ENCODE measurements around the gene AFDN. TPM values are rescaled to one million over a fixed set of nuclear protein-coding genes. Genes with fewer than 3 reads are reported as not detected.

AFDN gene
- total RNA-seq, 1 experiment from 2014 or later, result 182 TPM

DNA sequence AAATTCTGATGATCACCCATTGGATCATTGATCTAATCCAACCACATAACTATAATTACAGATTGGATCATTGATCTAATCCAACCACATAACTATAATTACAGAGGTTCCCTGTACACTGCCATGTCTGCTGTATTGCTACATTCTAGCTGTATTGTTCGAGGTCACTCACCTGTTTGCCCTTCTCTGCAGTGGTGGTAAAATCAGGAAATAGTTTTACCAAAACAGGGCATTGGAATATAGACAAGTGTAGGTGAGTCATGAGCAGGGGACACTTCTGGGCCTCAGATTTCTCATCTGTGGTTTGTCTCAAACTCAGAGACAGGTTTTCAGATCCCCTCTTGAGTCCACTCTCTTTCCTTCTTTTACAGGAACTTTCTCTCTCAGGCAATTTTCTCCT lies 9.0 kb upstream of the AFDN start:
- DNase-seq (ENCODE audit: low spot score), result no peak
- Mint-ChIP-seq H3K4me1 (peaks cover 30% of the 10 kb centered on the region), H3K36me3 (peaks cover 3% of the 10 kb centered on the region; the same call in 1 of the 2 replicates), H3K27ac (peak overlapping the region; percentile 79), H3K4me3 (no peak overlapping the region), H3K9me3 (no peaks in the 10 kb centered on the region), H3K27me3 (ENCODE audit: low read depth) (no peaks in the 10 kb centered on the region)
- ChIA-PET CTCF (interaction anchor here (0.9 kb wide), 1 partner anchor 10 kb away, joined by 3 read pairs; no protein-coding TSS in a partner anchor), POLR2A (no interaction called here)
- no peak for TF ChIP-seq OVOL2 (CRISPR knock-in tag; IDR thresholded peaks at IDR 0.05; ENCODE audit: borderline replicate concordance)
- TF ChIP-seq, protein P1, sequence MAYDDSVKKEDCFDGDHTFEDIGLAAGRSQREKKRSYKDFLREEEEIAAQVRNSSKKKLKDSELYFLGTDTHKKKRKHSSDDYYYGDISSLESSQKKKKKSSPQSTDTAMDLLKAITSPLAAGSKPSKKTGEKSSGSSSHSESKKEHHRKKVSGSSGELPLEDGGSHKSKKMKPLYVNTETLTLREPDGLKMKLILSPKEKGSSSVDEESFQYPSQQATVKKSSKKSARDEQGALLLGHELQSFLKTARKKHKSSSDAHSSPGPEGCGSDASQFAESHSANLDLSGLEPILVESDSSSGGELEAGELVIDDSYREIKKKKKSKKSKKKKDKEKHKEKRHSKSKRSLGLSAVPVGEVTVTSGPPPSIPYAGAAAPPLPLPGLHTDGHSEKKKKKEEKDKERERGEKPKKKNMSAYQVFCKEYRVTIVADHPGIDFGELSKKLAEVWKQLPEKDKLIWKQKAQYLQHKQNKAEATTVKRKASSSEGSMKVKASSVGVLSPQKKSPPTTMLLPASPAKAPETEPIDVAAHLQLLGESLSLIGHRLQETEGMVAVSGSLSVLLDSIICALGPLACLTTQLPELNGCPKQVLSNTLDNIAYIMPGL (CRISPR knock-in tag; IDR thresholded peaks at IDR 0.05), result no peak
- TF ChIP-seq ZNF317 (CRISPR knock-in tag; IDR thresholded peaks at IDR 0.05; ENCODE audit: borderline replicate concordance, low read depth), result no peak
- no peak for TF ChIP-seq CBFB (CRISPR knock-in tag; IDR thresholded peaks at IDR 0.05; ENCODE audit: low read depth)
- no peak; the same call in 1 of the 2 replicates for ATAC-seq

DNA sequence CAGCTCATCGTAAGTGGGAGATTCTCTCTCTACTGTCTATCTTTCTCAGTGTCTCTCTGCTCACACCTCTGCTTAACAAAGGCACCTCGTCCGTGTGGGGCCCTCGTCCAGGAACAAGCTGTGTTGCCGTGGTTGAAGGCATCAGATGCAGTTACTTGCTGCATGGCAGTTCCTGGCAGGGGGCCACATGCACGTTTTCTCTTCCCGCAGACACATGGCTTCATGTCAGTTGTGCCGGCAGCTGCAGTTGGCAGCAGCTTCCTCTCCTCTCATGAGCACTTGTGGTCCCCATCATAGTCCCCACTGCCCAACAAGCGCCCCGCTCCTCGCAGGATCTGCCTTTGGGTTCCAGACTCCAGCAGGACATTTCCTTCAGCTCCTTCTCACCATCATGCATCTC lies 7.1 kb upstream of the AFDN start:
- Mint-ChIP-seq H3K9me3 (no peaks in the 10 kb centered on the region), H3K36me3 (peaks cover 10% of the 10 kb centered on the region), H3K27me3 (ENCODE audit: low read depth) (no peaks in the 10 kb centered on the region), H3K4me3 (no peak overlapping the region), H3K27ac (no peak overlapping the region), H3K4me1 (peaks cover 32% of the 10 kb centered on the region)
- CTCF ChIA-PET, result no interaction called here
- DNase-seq (ENCODE audit: low spot score) (no peak), ATAC-seq (no peak)
- POLR2A ChIA-PET, result interaction anchor here (0.7 to 1.3 kb wide), 2 partner anchors 24 to 36 kb away, joined by 3 to 4 read pairs; no protein-coding TSS in a partner anchor
- TF ChIP-seq, protein P2, sequence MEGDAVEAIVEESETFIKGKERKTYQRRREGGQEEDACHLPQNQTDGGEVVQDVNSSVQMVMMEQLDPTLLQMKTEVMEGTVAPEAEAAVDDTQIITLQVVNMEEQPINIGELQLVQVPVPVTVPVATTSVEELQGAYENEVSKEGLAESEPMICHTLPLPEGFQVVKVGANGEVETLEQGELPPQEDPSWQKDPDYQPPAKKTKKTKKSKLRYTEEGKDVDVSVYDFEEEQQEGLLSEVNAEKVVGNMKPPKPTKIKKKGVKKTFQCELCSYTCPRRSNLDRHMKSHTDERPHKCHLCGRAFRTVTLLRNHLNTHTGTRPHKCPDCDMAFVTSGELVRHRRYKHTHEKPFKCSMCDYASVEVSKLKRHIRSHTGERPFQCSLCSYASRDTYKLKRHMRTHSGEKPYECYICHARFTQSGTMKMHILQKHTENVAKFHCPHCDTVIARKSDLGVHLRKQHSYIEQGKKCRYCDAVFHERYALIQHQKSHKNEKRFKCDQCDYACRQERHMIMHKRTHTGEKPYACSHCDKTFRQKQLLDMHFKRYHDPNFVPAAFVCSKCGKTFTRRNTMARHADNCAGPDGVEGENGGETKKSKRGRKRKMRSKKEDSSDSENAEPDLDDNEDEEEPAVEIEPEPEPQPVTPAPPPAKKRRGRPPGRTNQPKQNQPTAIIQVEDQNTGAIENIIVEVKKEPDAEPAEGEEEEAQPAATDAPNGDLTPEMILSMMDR (IDR thresholded peaks at IDR 0.05), result no peak
- TF ChIP-seq JUN (CRISPR knock-in tag; IDR thresholded peaks at IDR 0.05), result no peak
- no peak for TF ChIP-seq NR2C2 (CRISPR knock-in tag; IDR thresholded peaks at IDR 0.05)
- TF ChIP-seq, protein P3, sequence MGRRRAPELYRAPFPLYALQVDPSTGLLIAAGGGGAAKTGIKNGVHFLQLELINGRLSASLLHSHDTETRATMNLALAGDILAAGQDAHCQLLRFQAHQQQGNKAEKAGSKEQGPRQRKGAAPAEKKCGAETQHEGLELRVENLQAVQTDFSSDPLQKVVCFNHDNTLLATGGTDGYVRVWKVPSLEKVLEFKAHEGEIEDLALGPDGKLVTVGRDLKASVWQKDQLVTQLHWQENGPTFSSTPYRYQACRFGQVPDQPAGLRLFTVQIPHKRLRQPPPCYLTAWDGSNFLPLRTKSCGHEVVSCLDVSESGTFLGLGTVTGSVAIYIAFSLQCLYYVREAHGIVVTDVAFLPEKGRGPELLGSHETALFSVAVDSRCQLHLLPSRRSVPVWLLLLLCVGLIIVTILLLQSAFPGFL (CRISPR knock-in tag; IDR thresholded peaks at IDR 0.05; ENCODE audit: borderline replicate concordance), result no peak
- TF ChIP-seq SMAD4 (CRISPR knock-in tag; IDR thresholded peaks at IDR 0.05), result no peak
- no peak for TF ChIP-seq ZNF317 (CRISPR knock-in tag; IDR thresholded peaks at IDR 0.05; ENCODE audit: borderline replicate concordance, low read depth)
- TF ChIP-seq, protein P4, sequence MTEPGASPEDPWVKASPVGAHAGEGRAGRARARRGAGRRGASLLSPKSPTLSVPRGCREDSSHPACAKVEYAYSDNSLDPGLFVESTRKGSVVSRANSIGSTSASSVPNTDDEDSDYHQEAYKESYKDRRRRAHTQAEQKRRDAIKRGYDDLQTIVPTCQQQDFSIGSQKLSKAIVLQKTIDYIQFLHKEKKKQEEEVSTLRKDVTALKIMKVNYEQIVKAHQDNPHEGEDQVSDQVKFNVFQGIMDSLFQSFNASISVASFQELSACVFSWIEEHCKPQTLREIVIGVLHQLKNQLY (CRISPR knock-in tag; IDR thresholded peaks at IDR 0.05), result no peak
- TF ChIP-seq, protein P5, sequence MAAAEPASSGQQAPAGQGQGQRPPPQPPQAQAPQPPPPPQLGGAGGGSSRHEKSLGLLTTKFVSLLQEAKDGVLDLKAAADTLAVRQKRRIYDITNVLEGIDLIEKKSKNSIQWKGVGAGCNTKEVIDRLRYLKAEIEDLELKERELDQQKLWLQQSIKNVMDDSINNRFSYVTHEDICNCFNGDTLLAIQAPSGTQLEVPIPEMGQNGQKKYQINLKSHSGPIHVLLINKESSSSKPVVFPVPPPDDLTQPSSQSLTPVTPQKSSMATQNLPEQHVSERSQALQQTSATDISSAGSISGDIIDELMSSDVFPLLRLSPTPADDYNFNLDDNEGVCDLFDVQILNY (CRISPR knock-in tag; IDR thresholded peaks at IDR 0.05), result no peak
- TF ChIP-seq, protein P1 (CRISPR knock-in tag; IDR thresholded peaks at IDR 0.05), result no peak
- TF ChIP-seq TEAD1 (CRISPR knock-in tag; IDR thresholded peaks at IDR 0.05), result no peak
- TF ChIP-seq, protein P6, sequence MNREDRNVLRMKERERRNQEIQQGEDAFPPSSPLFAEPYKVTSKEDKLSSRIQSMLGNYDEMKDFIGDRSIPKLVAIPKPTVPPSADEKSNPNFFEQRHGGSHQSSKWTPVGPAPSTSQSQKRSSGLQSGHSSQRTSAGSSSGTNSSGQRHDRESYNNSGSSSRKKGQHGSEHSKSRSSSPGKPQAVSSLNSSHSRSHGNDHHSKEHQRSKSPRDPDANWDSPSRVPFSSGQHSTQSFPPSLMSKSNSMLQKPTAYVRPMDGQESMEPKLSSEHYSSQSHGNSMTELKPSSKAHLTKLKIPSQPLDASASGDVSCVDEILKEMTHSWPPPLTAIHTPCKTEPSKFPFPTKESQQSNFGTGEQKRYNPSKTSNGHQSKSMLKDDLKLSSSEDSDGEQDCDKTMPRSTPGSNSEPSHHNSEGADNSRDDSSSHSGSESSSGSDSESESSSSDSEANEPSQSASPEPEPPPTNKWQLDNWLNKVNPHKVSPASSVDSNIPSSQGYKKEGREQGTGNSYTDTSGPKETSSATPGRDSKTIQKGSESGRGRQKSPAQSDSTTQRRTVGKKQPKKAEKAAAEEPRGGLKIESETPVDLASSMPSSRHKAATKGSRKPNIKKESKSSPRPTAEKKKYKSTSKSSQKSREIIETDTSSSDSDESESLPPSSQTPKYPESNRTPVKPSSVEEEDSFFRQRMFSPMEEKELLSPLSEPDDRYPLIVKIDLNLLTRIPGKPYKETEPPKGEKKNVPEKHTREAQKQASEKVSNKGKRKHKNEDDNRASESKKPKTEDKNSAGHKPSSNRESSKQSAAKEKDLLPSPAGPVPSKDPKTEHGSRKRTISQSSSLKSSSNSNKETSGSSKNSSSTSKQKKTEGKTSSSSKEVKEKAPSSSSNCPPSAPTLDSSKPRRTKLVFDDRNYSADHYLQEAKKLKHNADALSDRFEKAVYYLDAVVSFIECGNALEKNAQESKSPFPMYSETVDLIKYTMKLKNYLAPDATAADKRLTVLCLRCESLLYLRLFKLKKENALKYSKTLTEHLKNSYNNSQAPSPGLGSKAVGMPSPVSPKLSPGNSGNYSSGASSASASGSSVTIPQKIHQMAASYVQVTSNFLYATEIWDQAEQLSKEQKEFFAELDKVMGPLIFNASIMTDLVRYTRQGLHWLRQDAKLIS (CRISPR knock-in tag; IDR thresholded peaks at IDR 0.05; ENCODE audit: borderline replicate concordance), result no peak
- TF ChIP-seq ETV6 (CRISPR knock-in tag; IDR thresholded peaks at IDR 0.05), result no peak
- TF ChIP-seq ZNF138 (CRISPR knock-in tag; conservative IDR thresholded peaks at IDR 0.05), result no peak
- no peak for TF ChIP-seq CBFB (CRISPR knock-in tag; IDR thresholded peaks at IDR 0.05; ENCODE audit: low read depth)
- TF ChIP-seq IRF2 (CRISPR knock-in tag; IDR thresholded peaks at IDR 0.05; ENCODE audit: borderline replicate concordance, low read depth), result no peak
- TF ChIP-seq, protein P7, sequence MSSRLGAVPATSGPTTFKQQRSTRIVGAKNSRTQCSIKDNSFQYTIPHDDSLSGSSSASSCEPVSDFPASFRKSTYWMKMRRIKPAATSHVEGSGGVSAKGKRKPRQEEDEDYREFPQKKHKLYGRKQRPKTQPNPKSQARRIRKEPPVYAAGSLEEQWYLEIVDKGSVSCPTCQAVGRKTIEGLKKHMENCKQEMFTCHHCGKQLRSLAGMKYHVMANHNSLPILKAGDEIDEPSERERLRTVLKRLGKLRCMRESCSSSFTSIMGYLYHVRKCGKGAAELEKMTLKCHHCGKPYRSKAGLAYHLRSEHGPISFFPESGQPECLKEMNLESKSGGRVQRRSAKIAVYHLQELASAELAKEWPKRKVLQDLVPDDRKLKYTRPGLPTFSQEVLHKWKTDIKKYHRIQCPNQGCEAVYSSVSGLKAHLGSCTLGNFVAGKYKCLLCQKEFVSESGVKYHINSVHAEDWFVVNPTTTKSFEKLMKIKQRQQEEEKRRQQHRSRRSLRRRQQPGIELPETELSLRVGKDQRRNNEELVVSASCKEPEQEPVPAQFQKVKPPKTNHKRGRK (CRISPR knock-in tag; IDR thresholded peaks at IDR 0.05; ENCODE audit: borderline replicate concordance), result no peak
- TF ChIP-seq SOX15 (CRISPR knock-in tag; IDR thresholded peaks at IDR 0.05), result no peak
